GM13976 (cell line): ENCODE results near the gene MAML1.

Experiments
- DNase-seq: peaks from one replicate; pipeline ENCODE4 v3.0.0; 2012; ENCODE audit warnings: low spot score
- CTCF ChIP-seq: IDR thresholded peaks from 2 replicates; pipeline ENCODE4 v1.5.1; 2012; ENCODE audit warnings: borderline replicate concordance, mild to moderate bottlenecking; ENCODE audit not compliant: insufficient read depth; ENCODE audit errors: extremely low read depth, missing control alignments, control extremely low read depth
- in situ Hi-C: fragments of 300-500 bp; cut with MboI; formaldehyde crosslinking; loops from one replicate; pipeline ENCODE4 v1.12.0; 2022; ENCODE audit warnings: low sequenced_read_pairs, mixed read lengths, inconsistent platforms; ENCODE audit not compliant: unreplicated experiment

Gene MAML1

GRCh38 chr5:179763215-179763945 lies 30.8 kb downstream of the MAML1 start:
- in situ Hi-C loops, result no loop called here
- DNase-seq, result peak; percentile 79
- peak; percentile 80 for TF ChIP-seq CTCF

- no peak for DNase-seq
- no peak for TF ChIP-seq CTCF
- in situ Hi-C loops, result no loop called here
Measured at GRCh38 chr5:179764056-179764455, 31.4 kb downstream of the MAML1 start.

GRCh38 chr5:179765400-179765799 lies 32.8 kb downstream of the MAML1 start:
- TF ChIP-seq CTCF, result no peak
- no peak for DNase-seq
- in situ Hi-C loops, result no loop called here

GRCh38 chr5:179766021-179766725 lies 33.6 kb downstream of the MAML1 start:
- in situ Hi-C loops, result no loop called here
- no peak for TF ChIP-seq CTCF

GRCh38 chr5:179766726-179767455 lies 34.3 kb downstream of the MAML1 start:
- TF ChIP-seq CTCF, result no peak
- no peak for DNase-seq
- in situ Hi-C loops, result no loop called here

More at GRCh38 chr5:179766021-179766725, 33.6 kb downstream of the MAML1 start:
- DNase-seq, result no peak

- in situ Hi-C loops, result no loop called here
- TF ChIP-seq CTCF, result no peak
- no peak for DNase-seq
Measured at GRCh38 chr5:179767496-179768100, 35.0 kb downstream of the MAML1 start.
